ENCODE results near the gene CNIH3. TPM values are rescaled to one million over a fixed set of nuclear protein-coding genes. Genes with fewer than 3 reads are reported as not detected.
A peak's percentile ranks its signal among the peaks of the same experiment; 100 is the strongest.
"Not testable (repeated sequence)": the region's sequence is repeated elsewhere in the genome, so short reads cannot be mapped to it uniquely, and the experiment has no call there.

The CNIH3 gene
- polyA plus RNA-seq (2013, experiment 1 of 2), result 4.7 TPM
- polyA plus RNA-seq (2013, experiment 2 of 2), result 3.9 TPM

GRCh38 chr1:224615861-224616755, at the start of gene CNIH3:
CNIH3 (plus strand) TSS chr1:224616317; CDS start chr1:224617175, 858 bp downstream.
- H3K9ac ChIP-seq (ENCODE audit: low read depth, low read length), result peak within 1 kb of the TSS; percentile 27; the same call in 1 of the 2 replicates
- peak within 1 kb of the TSS; percentile 55 for H3K4me3 ChIP-seq (ENCODE audit: low read length)
- peaks cover 78% of the 10 kb centered on the region for H3K27me3 ChIP-seq (ENCODE audit: insufficient read depth, low read length)
- no peak within 1 kb of the TSS for H3K27ac ChIP-seq (ENCODE audit: low read depth, low read length)
- WGBS, result 1% methylated on average over 91 of the region's 91 CpGs
- peaks cover 7% of the 10 kb centered on the region; the same call in 1 of the 2 replicates for H3K4me1 ChIP-seq (ENCODE audit: insufficient read depth, low read length)
- no peaks in the 10 kb centered on the region for H3K9me3 ChIP-seq (ENCODE audit: insufficient read depth, low read depth, low read length)
- H3K36me3 ChIP-seq (ENCODE audit: insufficient read depth, low read length), result no peaks in the 10 kb centered on the region

- not testable (repeated sequence) for H3K9ac ChIP-seq (ENCODE audit: low read depth, low read length); H3K4me1 ChIP-seq (ENCODE audit: insufficient read depth, low read length); H3K27ac ChIP-seq (ENCODE audit: low read depth, low read length); H3K9me3 ChIP-seq (ENCODE audit: insufficient read depth, low read depth, low read length); H3K27me3 ChIP-seq (ENCODE audit: insufficient read depth, low read length); H3K36me3 ChIP-seq (ENCODE audit: insufficient read depth, low read length); H3K4me3 ChIP-seq (ENCODE audit: low read length)
- WGBS, result 100% methylated on average over 1 of the region's 1 CpG
Observed at GRCh38 chr1:224566492-224566891, 49.6 kb upstream of the CNIH3 start.

GRCh38 chr1:224569276-224569675, 46.8 kb upstream of the CNIH3 start:
- Histone ChIP-seq H3K4me3 (ENCODE audit: low read length) (no peak overlapping the region), H3K27ac (ENCODE audit: low read depth, low read length) (no peak overlapping the region), H3K4me1 (ENCODE audit: insufficient read depth, low read length) (no peaks in the 10 kb centered on the region), H3K9ac (ENCODE audit: low read depth, low read length) (no peak overlapping the region), H3K36me3 (ENCODE audit: insufficient read depth, low read length) (no peaks in the 10 kb centered on the region), H3K9me3 (ENCODE audit: insufficient read depth, low read depth, low read length) (no peaks in the 10 kb centered on the region), H3K27me3 (ENCODE audit: insufficient read depth, low read length) (no peaks in the 10 kb centered on the region)
- 97% methylated on average over 6 of the region's 6 CpGs for WGBS

- not testable (repeated sequence) for H3K27me3 ChIP-seq (ENCODE audit: insufficient read depth, low read length); H3K4me1 ChIP-seq (ENCODE audit: insufficient read depth, low read length); H3K9ac ChIP-seq (ENCODE audit: low read depth, low read length); H3K27ac ChIP-seq (ENCODE audit: low read depth, low read length); H3K36me3 ChIP-seq (ENCODE audit: insufficient read depth, low read length); H3K4me3 ChIP-seq (ENCODE audit: low read length); H3K9me3 ChIP-seq (ENCODE audit: insufficient read depth, low read depth, low read length)
- WGBS, result 89% methylated on average over 3 of the region's 3 CpGs
Observed at GRCh38 chr1:224571975-224572374, 44.1 kb upstream of the CNIH3 start.

GRCh38 chr1:224579526-224579925, 36.6 kb upstream of the CNIH3 start:
- peaks cover 6% of the 10 kb centered on the region; the same call in 1 of the 2 replicates for H3K9me3 ChIP-seq (ENCODE audit: insufficient read depth, low read depth, low read length)
- no peak overlapping the region for H3K27ac ChIP-seq (ENCODE audit: low read depth, low read length)
- no peaks in the 10 kb centered on the region for H3K36me3 ChIP-seq (ENCODE audit: insufficient read depth, low read length)
- no peak overlapping the region for H3K4me3 ChIP-seq (ENCODE audit: low read length)
- WGBS, result 63% methylated on average over 1 of the region's 1 CpG
- H3K4me1 ChIP-seq (ENCODE audit: insufficient read depth, low read length), result peaks cover 6% of the 10 kb centered on the region; the same call in 1 of the 2 replicates
- no peaks in the 10 kb centered on the region for H3K27me3 ChIP-seq (ENCODE audit: insufficient read depth, low read length)
- H3K9ac ChIP-seq (ENCODE audit: low read depth, low read length), result no peak overlapping the region

- H3K4me3 ChIP-seq (ENCODE audit: low read length), result no peak overlapping the region
- peaks cover 6% of the 10 kb centered on the region; the same call in 1 of the 2 replicates for H3K4me1 ChIP-seq (ENCODE audit: insufficient read depth, low read length)
- H3K9me3 ChIP-seq (ENCODE audit: insufficient read depth, low read depth, low read length), result peaks cover 6% of the 10 kb centered on the region; the same call in 1 of the 2 replicates
- H3K27ac ChIP-seq (ENCODE audit: low read depth, low read length), result no peak overlapping the region
- no peaks in the 10 kb centered on the region for H3K36me3 ChIP-seq (ENCODE audit: insufficient read depth, low read length)
- H3K9ac ChIP-seq (ENCODE audit: low read depth, low read length), result no peak overlapping the region
- 95% methylated on average over 2 of the region's 3 CpGs for WGBS
- H3K27me3 ChIP-seq (ENCODE audit: insufficient read depth, low read length), result no peaks in the 10 kb centered on the region
Observed at GRCh38 chr1:224580006-224580405, 36.1 kb upstream of the CNIH3 start.

- Histone ChIP-seq H3K4me3 (ENCODE audit: low read length) (no peak overlapping the region), H3K27me3 (ENCODE audit: insufficient read depth, low read length) (no peaks in the 10 kb centered on the region), H3K36me3 (ENCODE audit: insufficient read depth, low read length) (no peaks in the 10 kb centered on the region), H3K27ac (ENCODE audit: low read depth, low read length) (no peak overlapping the region), H3K4me1 (ENCODE audit: insufficient read depth, low read length) (peaks cover 6% of the 10 kb centered on the region; the same call in 1 of the 2 replicates), H3K9ac (ENCODE audit: low read depth, low read length) (no peak overlapping the region), H3K9me3 (ENCODE audit: insufficient read depth, low read depth, low read length) (no peaks in the 10 kb centered on the region)
- no CpG with 5 or more reads among the region's 1 CpG for WGBS
Observed at GRCh38 chr1:224582041-224582440, 34.1 kb upstream of the CNIH3 start.

- H3K4me1 ChIP-seq (ENCODE audit: insufficient read depth, low read length), result peaks cover 13% of the 10 kb centered on the region
- H3K4me3 ChIP-seq (ENCODE audit: low read length), result no peak overlapping the region
- no peak overlapping the region for H3K9ac ChIP-seq (ENCODE audit: low read depth, low read length)
- H3K9me3 ChIP-seq (ENCODE audit: insufficient read depth, low read depth, low read length), result no peaks in the 10 kb centered on the region
- H3K27ac ChIP-seq (ENCODE audit: low read depth, low read length), result no peak overlapping the region
- H3K27me3 ChIP-seq (ENCODE audit: insufficient read depth, low read length), result no peaks in the 10 kb centered on the region
- H3K36me3 ChIP-seq (ENCODE audit: insufficient read depth, low read length), result no peaks in the 10 kb centered on the region
- 97% methylated on average over 3 of the region's 3 CpGs for WGBS
Observed at GRCh38 chr1:224583774-224584173, 32.3 kb upstream of the CNIH3 start.

GRCh38 chr1:224585051-224585450, 31.1 kb upstream of the CNIH3 start:
- Histone ChIP-seq H3K27ac (ENCODE audit: low read depth, low read length) (no peak overlapping the region), H3K4me1 (ENCODE audit: insufficient read depth, low read length) (peaks cover 21% of the 10 kb centered on the region), H3K27me3 (ENCODE audit: insufficient read depth, low read length) (no peaks in the 10 kb centered on the region), H3K9me3 (ENCODE audit: insufficient read depth, low read depth, low read length) (no peaks in the 10 kb centered on the region), H3K4me3 (ENCODE audit: low read length) (no peak overlapping the region), H3K36me3 (ENCODE audit: insufficient read depth, low read length) (no peaks in the 10 kb centered on the region), H3K9ac (ENCODE audit: low read depth, low read length) (no peak overlapping the region)
- 98% methylated on average over 10 of the region's 10 CpGs for WGBS

GRCh38 chr1:224587051-224587450, 29.1 kb upstream of the CNIH3 start:
- H3K4me1 ChIP-seq (ENCODE audit: insufficient read depth, low read length), result peaks cover 15% of the 10 kb centered on the region
- no peak overlapping the region for H3K9ac ChIP-seq (ENCODE audit: low read depth, low read length)
- no peak overlapping the region for H3K4me3 ChIP-seq (ENCODE audit: low read length)
- H3K27ac ChIP-seq (ENCODE audit: low read depth, low read length), result no peak overlapping the region
- H3K36me3 ChIP-seq (ENCODE audit: insufficient read depth, low read length), result no peaks in the 10 kb centered on the region
- H3K9me3 ChIP-seq (ENCODE audit: insufficient read depth, low read depth, low read length), result no peaks in the 10 kb centered on the region
- 95% methylated on average over 3 of the region's 3 CpGs for WGBS
- H3K27me3 ChIP-seq (ENCODE audit: insufficient read depth, low read length), result no peaks in the 10 kb centered on the region

- 76% methylated on average over 1 of the region's 1 CpG for WGBS
- no peak overlapping the region; the same call in 1 of the 2 replicates for H3K9ac ChIP-seq (ENCODE audit: low read depth, low read length)
- H3K27ac ChIP-seq (ENCODE audit: low read depth, low read length), result peak overlapping the region; percentile 14; the same call in 1 of the 2 replicates
- no peaks in the 10 kb centered on the region for H3K27me3 ChIP-seq (ENCODE audit: insufficient read depth, low read length)
- no peaks in the 10 kb centered on the region for H3K36me3 ChIP-seq (ENCODE audit: insufficient read depth, low read length)
- peaks cover 15% of the 10 kb centered on the region for H3K4me1 ChIP-seq (ENCODE audit: insufficient read depth, low read length)
- H3K9me3 ChIP-seq (ENCODE audit: insufficient read depth, low read depth, low read length), result no peaks in the 10 kb centered on the region
- no peak overlapping the region for H3K4me3 ChIP-seq (ENCODE audit: low read length)
Observed at GRCh38 chr1:224588515-224588914, 27.6 kb upstream of the CNIH3 start.

Measured in HUES64 (cell line).